SK-N-SH (cell line): ENCODE measurements around the gene CRK. TPM values are rescaled to one million over a fixed set of nuclear protein-coding genes. Genes with fewer than 3 reads are reported as not detected.

Source experiments
- CTCF ChIA-PET: fragments of 300-600, 350-600 bp; formaldehyde crosslinking; extraction: SDS; loops from one replicate; lab custom pipeline; 2021; lab: Yijun Ruan, JAX
- POLR2A ChIA-PET: fragments of 350-600 bp; sonication (Branson Sonifier 250); formaldehyde crosslinking; extraction: SDS; loops from one replicate; lab custom pipeline; 2020; ENCODE audit warnings: antibody characterized with exemption, inconsistent platforms; lab: Yijun Ruan, JAX
- DNase-seq: peaks from one replicate; pipeline ENCODE4 v3.0.0; 2012
- H2AFZ ChIP-seq: fragments of 200-600 bp; sonication (generic); 2 replicates; pipeline ENCODE4 v1.8.1; 2016; ENCODE audit warnings: antibody characterized with exemption, mild to moderate bottlenecking, low read depth
- H3F3A ChIP-seq: fragments of 200-600 bp; sonication (generic); replicated peaks from 2 replicates; pipeline ENCODE3; 2016; ENCODE audit warnings: antibody characterized with exemption, mild to moderate bottlenecking; ENCODE audit not compliant: insufficient read depth
- H3K27ac ChIP-seq, 2 experiments: fragments of 200-500 bp in 1 of 2; fragments of 200-600 bp in 1 of 2; sonication (Bioruptor generic) in 1 of 2; sonication (generic), shearing (Covaris generic) in 1 of 2; 2 replicates each; pipeline versions ENCODE4 v1.5.1 to v1.6.1; 2014 to 2016; ENCODE audit warnings: low read depth in 2 of 2, inconsistent platforms in 1 of 2, low read length in 1 of 2, mild to moderate bottlenecking in 1 of 2, mixed read lengths in 1 of 2
- H3K27me3 ChIP-seq: fragments of 200-600 bp; sonication (generic), shearing (Covaris generic); 2 replicates; pipeline ENCODE4 v1.6.1; 2016; ENCODE audit warnings: mixed run types; ENCODE audit not compliant: insufficient read depth
- H3K36me3 ChIP-seq, 2 experiments: fragments of 200-500 bp in 1 of 2; fragments of 200-600 bp in 1 of 2; sonication (Bioruptor generic) in 1 of 2; sonication (generic) in 1 of 2; replicated peaks in 1 of 2; 2 replicates each; pipeline versions ENCODE3 to v1.5.1; 2014 to 2016; ENCODE audit warnings: low read length in 1 of 2, mild to moderate bottlenecking in 1 of 2; ENCODE audit not compliant: insufficient read depth in 2 of 2, control insufficient read depth in 1 of 2
- H3K4me1 ChIP-seq, 2 experiments: fragments of 200-500 bp in 1 of 2; fragments of 200-600 bp in 1 of 2; sonication (Bioruptor generic) in 1 of 2; sonication (generic), shearing (Covaris generic) in 1 of 2; 2 replicates each; pipeline versions ENCODE4 v1.5.1 to v1.6.1; 2014 to 2016; ENCODE audit warnings: low read depth in 1 of 2, low read length in 1 of 2, mixed run types in 1 of 2; ENCODE audit not compliant: insufficient read depth in 2 of 2, control insufficient read depth in 1 of 2
- H3K4me2 ChIP-seq: fragments of 200-600 bp; sonication (generic), shearing (Covaris generic); 2 replicates; pipeline ENCODE4 v1.6.1; 2017; ENCODE audit warnings: mixed run types
- H3K4me3 ChIP-seq, 2 experiments: fragments of 200-500 bp in 1 of 2; fragments of 200-600 bp in 1 of 2; sonication (Bioruptor generic) in 1 of 2; sonication (generic), shearing (Covaris generic) in 1 of 2; 2 replicates each; pipeline versions ENCODE4 v1.5.1 to v1.8.1; 2014 to 2016; ENCODE audit warnings: low read depth in 2 of 2, inconsistent platforms in 1 of 2, low read length in 1 of 2, mild to moderate bottlenecking in 1 of 2, mixed read lengths in 1 of 2, moderate library complexity in 1 of 2
- H3K79me2 ChIP-seq: fragments of 200-600 bp; sonication (generic); 2 replicates; pipeline ENCODE4 v1.8.1; 2017; ENCODE audit warnings: mild to moderate bottlenecking; ENCODE audit not compliant: insufficient read depth
- H3K9ac ChIP-seq: fragments of 200-600 bp; sonication (generic); 2 replicates; pipeline ENCODE4 v1.6.1; 2017; ENCODE audit warnings: mixed run types
- H3K9me2 ChIP-seq: fragments of 200-600 bp; sonication (generic); 2 replicates; pipeline ENCODE4 v1.6.1; 2017; ENCODE audit warnings: mixed run types
- H3K9me3 ChIP-seq: fragments of 200-600 bp; sonication (generic); 2 replicates; pipeline ENCODE4 v1.6.1; 2017; ENCODE audit warnings: mixed run types, mild to moderate bottlenecking, moderate library complexity
- H4K20me1 ChIP-seq: fragments of 200-600 bp; sonication (generic); 2 replicates; pipeline ENCODE4 v1.6.1; 2017; ENCODE audit warnings: mild to moderate bottlenecking, mixed run types; ENCODE audit not compliant: insufficient read depth
- CTCF ChIP-seq: fragments of 200-600 bp; sonication (generic); IDR thresholded peaks from 2 replicates; pipeline ENCODE4 v1.6.1; 2017; ENCODE audit warnings: antibody characterized with exemption, mild to moderate bottlenecking, moderate library complexity
- FOSL2 ChIP-seq: IDR thresholded peaks from 2 replicates; pipeline ENCODE4 v1.4.0; 2012; ENCODE audit warnings: low read depth, mild to moderate bottlenecking, moderate library complexity, borderline replicate concordance
- GABPA ChIP-seq: IDR thresholded peaks from 2 replicates; pipeline ENCODE4 v1.4.0; 2012; ENCODE audit warnings: low read depth, mild to moderate bottlenecking
- MAX ChIP-seq: IDR thresholded peaks from 2 replicates; pipeline ENCODE4 v1.4.0; 2012; ENCODE audit warnings: low read depth
- MEF2A ChIP-seq: IDR thresholded peaks from 2 replicates; pipeline ENCODE4 v1.4.0; 2012; ENCODE audit warnings: low read depth, borderline replicate concordance
- MXI1 ChIP-seq: IDR thresholded peaks from 2 replicates; pipeline ENCODE4 v1.6.1; 2012; ENCODE audit warnings: mild to moderate bottlenecking, low read depth, low read length, improper control_type of control experiment
- NFIC ChIP-seq: IDR thresholded peaks from 2 replicates; pipeline ENCODE4 v1.4.0; 2012; ENCODE audit warnings: borderline replicate concordance
- RAD21 ChIP-seq: IDR thresholded peaks from 2 replicates; pipeline ENCODE4 v1.6.1; 2012; ENCODE audit warnings: mild to moderate bottlenecking, low read length
- RCOR1 ChIP-seq: fragments of 150-350 bp; IDR thresholded peaks from 2 replicates; pipeline ENCODE4 v1.6.1; 2017; ENCODE audit warnings: antibody characterized with exemption, low read length
- RXRA ChIP-seq: IDR thresholded peaks from 2 replicates; pipeline ENCODE4 v1.4.0; 2012; ENCODE audit warnings: low read depth, mild to moderate bottlenecking, borderline replicate concordance
- SMC3 ChIP-seq: IDR thresholded peaks from 2 replicates; pipeline ENCODE4 v1.6.1; 2012; ENCODE audit warnings: low read depth, low read length, improper control_type of control experiment
- TAF1 ChIP-seq: IDR thresholded peaks from 2 replicates; pipeline ENCODE4 v1.6.1; 2012; ENCODE audit warnings: low read depth, mild to moderate bottlenecking, low read length, moderate library complexity, borderline replicate concordance
- TCF12 ChIP-seq: IDR thresholded peaks from 2 replicates; pipeline ENCODE4 v1.4.0; 2012
- WGBS: methylation state at CpG from one replicate; pipeline ENCODE4 v1.1.6; 2017; ENCODE audit warnings: low lambda C conversion rate; 5-methylcytosine and 5-hydroxymethylcytosine counted together
- polyA plus RNA-seq, 3 experiments: library from polyadenylated mRNA; depleted of rRNA; stranded (reverse); fragments of >200 nt; gene quantifications; 2 replicates each; pipeline ENCODE4 v1.2.3, GENCODE V29; 2012

Gene CRK
- polyA plus RNA-seq, 1 of the 3 experiments (the other 2 are of a cell fraction) = 50.7 TPM

GRCh38 chr17:1461198-1461944 lies 5.3 kb upstream of the CRK start (continued):
- TF ChIP-seq MAX = no peak

GRCh38 chr17:1460233-1460632 lies 4.2 kb upstream of the CRK start:
- H3K27ac ChIP-seq = 0 out of 4 replicates have a peak overlapping the region, but pooled peaks of 1 of the 2 experiments have one; percentile 11
- H3K79me2 ChIP-seq = peaks cover 8% of the 10 kb centered on the region
- H3K4me3 ChIP-seq = no peak overlapping the region
- H2AFZ ChIP-seq = no peak overlapping the region
- no peaks in the 10 kb centered on the region for H3K36me3 ChIP-seq
- no peaks in the 10 kb centered on the region for H3K9me3 ChIP-seq
- H3K4me1 ChIP-seq = peaks cover 3 to 5% of the 10 kb centered on the region in 2 experiments; a peak in 2 of 4 replicates
- POLR2A ChIA-PET = interaction anchor here (0.7 to 2.0 kb wide), 3 partner anchors 12 to 114 kb away, joined by 3 to 6 read pairs (median 5); no protein-coding TSS in a partner anchor
- H3K4me2 ChIP-seq = no peak overlapping the region
- peaks cover 19% of the 10 kb centered on the region for H3F3A ChIP-seq
- H4K20me1 ChIP-seq = peaks cover 5% of the 10 kb centered on the region; the same call in 1 of the 2 replicates
- H3K9me2 ChIP-seq = no peaks in the 10 kb centered on the region
- H3K9ac ChIP-seq = no peak overlapping the region
- H3K27me3 ChIP-seq = no peaks in the 10 kb centered on the region
- no peak for DNase-seq
- TF ChIP-seq TAF1 (no peak), FOSL2 (peak; percentile 41; the same call in 1 of the 2 replicates)
- TF ChIP-seq, all 33 proteins: peak for 1
- CTCF ChIA-PET = interaction anchor here (0.8 to 1.0 kb wide), 2 partner anchors 128 to 201 kb away, joined by 3 to 4 read pairs; no protein-coding TSS in a partner anchor
- 37% methylated on average over 4 of the region's 6 CpGs for WGBS

- CTCF ChIA-PET = interaction anchor here (0.6 to 2.0 kb wide), 5 partner anchors 22 to 1043 kb away, joined by 3 to 8 read pairs (median 7); partner anchors contain the start of gene INPP5K
- Histone ChIP-seq H3K9ac (peak overlapping the region; percentile 98), H2AFZ (no peak overlapping the region; the same call in 1 of the 2 replicates), H3K79me2 (peaks cover 57% of the 10 kb centered on the region), H3K36me3 (peaks cover 3 to 11% of the 10 kb centered on the region in 2 experiments), H3K9me3 (no peaks in the 10 kb centered on the region), H4K20me1 (peaks cover 54% of the 10 kb centered on the region), H3K4me2 (peak overlapping the region; percentile 91), H3K27me3 (no peaks in the 10 kb centered on the region), H3K9me2 (no peaks in the 10 kb centered on the region), H3F3A (peaks cover 18% of the 10 kb centered on the region), H3K4me1 (peaks cover 5 to 8% of the 10 kb centered on the region in 2 experiments; a peak in 2 of 4 replicates), H3K27ac (peak overlapping the region; percentile 77 to 92), H3K4me3 (peak overlapping the region; percentile 78)
- under 1% methylated on average over 21 of the region's 31 CpGs for WGBS
- DNase-seq = peak; percentile 85
- POLR2A ChIA-PET = interaction anchor here (1.0 to 1.7 kb wide), 2 partner anchors 10 to 33 kb away, joined by 3 to 6 read pairs; no protein-coding TSS in a partner anchor
- peak; percentile 63 for TF ChIP-seq CTCF
- no peak for TF ChIP-seq RCOR1
- TF ChIP-seq GABPA = no peak
- peak; percentile 34; the same call in 1 of the 2 replicates for TF ChIP-seq RAD21
- peak; percentile 32; the same call in 1 of the 2 replicates for TF ChIP-seq NFIC
- TF ChIP-seq RXRA = no peak
- peak; percentile 67 for TF ChIP-seq MXI1
- TF ChIP-seq SMC3 = peak; percentile 32
- TF ChIP-seq TCF12 = no peak
- TF ChIP-seq MAX = peak; percentile 18; the same call in 1 of the 2 replicates
- TF ChIP-seq MEF2A = no peak
- TF ChIP-seq TAF1 = no peak
These were observed 688 bp downstream of the CRK start for GRCh38 chr17:1455291-1455796.
